Body of pancreas (tissue), 4 donors: ENCODE data around the gene HOXD13. TPM values are rescaled to one million over a fixed set of nuclear protein-coding genes. Genes with fewer than 3 reads are reported as not detected.

ENCODE experiments used
- ATAC-seq: fragments of 150-250 bp; one replicate; pipeline ENCODE4 v1.9.1; 2016
- DNase-seq, 4 donors: peaks; one replicate each; pipeline ENCODE4 v3.0.0-alpha.2; 2019
- H3K27ac ChIP-seq, 4 donors: fragments of 200-600 bp; sonication (generic); 1 replicate in 3 of 4; 2 replicates in 1 of 4; pipeline versions ENCODE4 v1.5.1 to v1.6.1; 2016 to 2019; ENCODE audit warnings: mild to moderate bottlenecking in 1 of 4, mixed read lengths in 1 of 4, moderate library complexity in 1 of 4
- H3K27me3 ChIP-seq, 2 donors: fragments of 200-600 bp; sonication (generic); one replicate each; pipeline ENCODE4 v1.6.0; 2016; ENCODE audit warnings: mild to moderate bottlenecking in 1 of 2
- H3K36me3 ChIP-seq, 2 donors: fragments of 200-600 bp; sonication (generic); replicated peaks in 1 of 2; 2 replicates each; pipeline ENCODE4 v1.5.1; 2016; ENCODE audit warnings: low read depth in 2 of 2; ENCODE audit not compliant: insufficient read depth in 1 of 2
- H3K4me1 ChIP-seq: fragments of 200-600 bp; sonication (generic); one replicate; pipeline ENCODE4 v1.6.0; 2016
- H3K4me3 ChIP-seq, 2 donors: fragments of 200-600 bp; sonication (generic); 1 replicate in 1 of 2; 2 replicates in 1 of 2; pipeline ENCODE4 v1.5.1; 2016 to 2019
- H3K9me3 ChIP-seq, 3 donors: fragments of 200-600 bp; sonication (generic); 1 replicate in 2 of 3; 2 replicates in 1 of 3; pipeline ENCODE4 v1.5.1; 2016
- CTCF ChIP-seq, 7 experiments: fragments of 450-650 bp in 4 of 7; fragments of 200-600 bp in 3 of 7; sonication (generic) in 3 of 7; IDR thresholded peaks; one replicate each; pipeline ENCODE4 v1.5.1; 2016 to 2019; ENCODE audit warnings: antibody characterized with exemption in 7 of 7
- POLR2A ChIP-seq, 3 donors: fragments of 450-650 bp; IDR thresholded peaks; one replicate each; pipeline ENCODE4 v1.6.1; 2016; ENCODE audit warnings: antibody characterized with exemption in 3 of 3, mild to moderate bottlenecking in 2 of 3
- WGBS, 2 donors: methylation state at CpG; one replicate each; pipeline ENCODE4 v1.1.5; 2017; 5-methylcytosine and 5-hydroxymethylcytosine counted together
- intact Hi-C: fragments of 100-400 bp; cut with DNase I; formaldehyde crosslinking; loops from one replicate; pipeline ENCODE4 v1.15.1; 2023
- total RNA-seq, 2 donors: library from RNA; depleted of rRNA; stranded (reverse); fragments of >200 nt; gene quantifications; one replicate each; pipeline ENCODE4 v1.1.0, GENCODE V29; 2016

The HOXD13 gene
- total RNA-seq, 2 donors from 2014 or later: not detected

- intact Hi-C loops: no loop called here
- Histone ChIP-seq H3K4me1 (peaks cover 26% of the 10 kb centered on the region), H3K4me3 (no peak overlapping the region), H3K36me3 (no peaks in the 10 kb centered on the region), H3K9me3 (no peaks in the 10 kb centered on the region), H3K27me3 (peaks cover 0 to 55% of the 10 kb centered on the region in 2 donors), H3K27ac (no peak overlapping the region)
- DNase-seq: no peak
- WGBS, 2 donors: 9 to 12% methylated on average over 14 of the region's 14 CpGs
- no peak for TF ChIP-seq POLR2A (IDR thresholded peaks at IDR 0.05)
- TF ChIP-seq CTCF (IDR thresholded peaks at IDR 0.05): no peak
- no peak for ATAC-seq
Measured at GRCh38 chr2:176138526-176138922, 46.0 kb downstream of the HOXD13 start.

DNA sequence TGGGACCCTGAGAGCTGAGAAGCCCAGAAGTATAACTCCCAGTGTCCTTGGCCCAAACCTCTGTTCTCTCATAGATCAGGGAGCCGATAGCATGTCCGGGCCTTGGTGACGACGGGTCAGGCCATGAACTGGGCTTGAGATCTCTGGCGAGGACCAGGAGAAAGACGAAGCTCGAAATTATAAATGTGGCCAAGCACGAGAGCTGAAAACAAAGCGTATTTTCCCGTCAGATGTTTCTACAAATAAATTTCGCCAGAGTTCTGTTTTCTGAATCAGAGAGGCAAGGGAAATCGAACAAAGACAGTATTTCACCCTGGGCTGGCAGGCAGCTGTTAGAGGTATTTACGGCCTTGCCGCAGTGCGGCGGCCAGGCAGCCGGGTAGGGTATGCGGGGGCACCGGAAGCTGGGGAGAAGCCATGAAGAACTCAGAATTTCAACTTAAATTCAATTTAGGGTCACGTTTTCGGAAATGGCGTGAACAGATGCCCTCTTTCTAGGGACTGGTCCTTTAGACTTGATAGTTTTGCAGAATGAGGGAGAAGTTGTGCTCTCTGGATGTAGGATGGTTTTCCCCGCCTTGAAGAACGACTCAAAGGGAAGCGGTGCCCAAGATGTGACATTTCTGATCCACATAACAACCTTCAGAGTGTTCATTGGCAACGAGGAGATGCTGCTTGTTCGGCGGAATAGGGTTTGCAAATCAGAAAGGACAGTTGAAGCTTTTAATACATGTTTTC, 46.6 kb downstream of the HOXD13 start:
- Histone ChIP-seq H3K4me3 (no peak overlapping the region), H3K4me1 (peaks cover 26% of the 10 kb centered on the region), H3K36me3 (no peaks in the 10 kb centered on the region), H3K27ac (no peak overlapping the region), H3K27me3 (peaks cover 0 to 50% of the 10 kb centered on the region in 2 donors), H3K9me3 (no peaks in the 10 kb centered on the region)
- intact Hi-C loops: no loop called here
- TF ChIP-seq CTCF (IDR thresholded peaks at IDR 0.05) (no peak), POLR2A (IDR thresholded peaks at IDR 0.05) (no peak)
- ATAC-seq (no peak), DNase-seq (no peak)
- 10 to 20% methylated on average over 28 of the region's 28 CpGs for WGBS, 2 donors

GRCh38 chr2:176139661-176140512, 47.4 kb downstream of the HOXD13 start:
- H3K27me3 ChIP-seq: peaks cover 0 to 44% of the 10 kb centered on the region in 2 donors
- DNase-seq (no peak), ATAC-seq (peak; percentile 31)
- intact Hi-C loops: loop anchor here (5.0 to 10.0 kb wide), 2 partner anchors 317 to 405 kb away; no protein-coding TSS in a partner anchor
- WGBS, 2 donors: 8 to 15% methylated on average over 41 of the region's 41 CpGs
- H3K36me3 ChIP-seq: no peaks in the 10 kb centered on the region
- H3K9me3 ChIP-seq: no peaks in the 10 kb centered on the region
- no peak overlapping the region for H3K4me3 ChIP-seq
- TF ChIP-seq POLR2A (IDR thresholded peaks at IDR 0.05) (no peak), CTCF (IDR thresholded peaks at IDR 0.05) (no peak)
- peak overlapping the region in 2 of 4 donors; percentile 26 to 27 for H3K27ac ChIP-seq
- peaks cover 26% of the 10 kb centered on the region for H3K4me1 ChIP-seq

GRCh38 chr2:176140513-176141317, 48.2 kb downstream of the HOXD13 start:
- H3K27me3 ChIP-seq: peaks cover 0 to 39% of the 10 kb centered on the region in 2 donors
- H3K4me3 ChIP-seq: no peak overlapping the region
- 8 to 60% methylated on average over 5 to 48 of the region's 48 CpGs for WGBS, 2 donors
- peaks cover 25% of the 10 kb centered on the region for H3K4me1 ChIP-seq
- DNase-seq: peak; percentile 57 to 69 (median 63)
- peak overlapping the region in 2 of 4 donors; percentile 26 to 27 for H3K27ac ChIP-seq
- ATAC-seq: peak; percentile 79
- TF ChIP-seq POLR2A (IDR thresholded peaks at IDR 0.05): no peak
- peak; percentile 75 to 92 (median 83) for TF ChIP-seq CTCF (IDR thresholded peaks at IDR 0.05)
- no peaks in the 10 kb centered on the region for H3K9me3 ChIP-seq
- no peaks in the 10 kb centered on the region for H3K36me3 ChIP-seq
- intact Hi-C loops: loop anchor here (5.0 to 10.0 kb wide), 2 partner anchors 317 to 404 kb away; no protein-coding TSS in a partner anchor
